GM10266 (cell line): ENCODE data around the gene TBC1D7.

ENCODE experiments used
- DNase-seq: peaks from one replicate; pipeline ENCODE4 v3.0.0; 2012; ENCODE audit errors: extremely low spot score
- CTCF ChIP-seq: IDR thresholded peaks from 2 replicates; pipeline ENCODE4 v1.5.1; 2012; ENCODE audit warnings: mild to moderate bottlenecking, low read depth; ENCODE audit not compliant: control insufficient read depth, insufficient read depth; ENCODE audit errors: missing control alignments

Gene TBC1D7

GRCh38 chr6:13348334-13349113 is 20.2 kb upstream of the TBC1D7 start:
- no peak for TF ChIP-seq CTCF
- DNase-seq: no peak

- no peak for TF ChIP-seq CTCF
These were observed 17.9 kb upstream of the TBC1D7 start for GRCh38 chr6:13346245-13346644.

GRCh38 chr6:13342414-13343019 is 14.2 kb upstream of the TBC1D7 start:
- TF ChIP-seq CTCF: no peak
- no peak for DNase-seq

More at GRCh38 chr6:13346245-13346644, 17.9 kb upstream of the TBC1D7 start:
- no peak for DNase-seq

GRCh38 chr6:13339863-13340630 is 11.7 kb upstream of the TBC1D7 start:
- TF ChIP-seq CTCF: no peak
- no peak for DNase-seq

- TF ChIP-seq CTCF: no peak
- DNase-seq: no peak
These were observed 9.7 kb upstream of the TBC1D7 start for GRCh38 chr6:13338038-13338437.

GRCh38 chr6:13336553-13336952 is 8.2 kb upstream of the TBC1D7 start:
- TF ChIP-seq CTCF: peak; percentile 93
- peak; percentile 62 for DNase-seq

- DNase-seq: no peak
These were observed 6.6 kb upstream of the TBC1D7 start for GRCh38 chr6:13334953-13335352.

More at GRCh38 chr6:13334953-13335352, 6.6 kb upstream of the TBC1D7 start:
- no peak for TF ChIP-seq CTCF
